Astrocyte of the cerebellum (primary cell): ENCODE measurements around the gene CDKAL1.

ENCODE experiments used
- DNase-seq: peaks from one replicate; pipeline ENCODE4 v3.0.0-alpha.2; 2011; ENCODE audit warnings: low read depth
- H3K4me3 ChIP-seq: 2 replicates; pipeline ENCODE4 v1.5.1; 2011; ENCODE audit warnings: mild to moderate bottlenecking, low read depth, low read length, moderate library complexity
- in situ Hi-C: cut with HindIII; loops from 2 replicates; pipeline ENCODE4 v1.10.0; 2017; ENCODE audit warnings: low sequenced_read_pairs
- TF ChIP-seq, protein P1 (sequence below): IDR thresholded peaks from 2 replicates; pipeline ENCODE4 v1.5.1; 2012; ENCODE audit warnings: low read length, low read depth, moderate library complexity, mild to moderate bottlenecking; ENCODE audit errors: missing control alignments

Gene CDKAL1

DNA sequence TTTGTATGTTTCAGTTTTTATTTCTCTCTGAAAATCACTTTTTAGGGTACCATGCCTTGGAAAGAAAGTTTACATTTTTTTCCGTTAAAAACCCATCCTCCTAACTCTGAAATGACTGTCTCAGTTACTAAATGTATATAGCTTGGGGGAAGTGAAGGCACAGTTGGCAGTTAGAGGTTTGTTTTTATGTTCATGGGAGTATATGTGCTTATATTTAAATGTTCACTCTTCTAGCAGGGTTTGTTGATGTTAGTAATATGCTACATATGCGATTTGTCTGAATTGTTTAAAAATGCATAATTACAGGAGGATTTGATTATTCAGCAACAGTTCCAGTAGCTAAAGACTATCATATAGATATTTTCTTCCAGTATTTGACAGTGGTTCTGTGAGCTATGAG lies 31.1 kb downstream of the CDKAL1 start:
- H3K4me3 ChIP-seq, result no peak overlapping the region
- no peak for DNase-seq
- TF ChIP-seq, protein P1, sequence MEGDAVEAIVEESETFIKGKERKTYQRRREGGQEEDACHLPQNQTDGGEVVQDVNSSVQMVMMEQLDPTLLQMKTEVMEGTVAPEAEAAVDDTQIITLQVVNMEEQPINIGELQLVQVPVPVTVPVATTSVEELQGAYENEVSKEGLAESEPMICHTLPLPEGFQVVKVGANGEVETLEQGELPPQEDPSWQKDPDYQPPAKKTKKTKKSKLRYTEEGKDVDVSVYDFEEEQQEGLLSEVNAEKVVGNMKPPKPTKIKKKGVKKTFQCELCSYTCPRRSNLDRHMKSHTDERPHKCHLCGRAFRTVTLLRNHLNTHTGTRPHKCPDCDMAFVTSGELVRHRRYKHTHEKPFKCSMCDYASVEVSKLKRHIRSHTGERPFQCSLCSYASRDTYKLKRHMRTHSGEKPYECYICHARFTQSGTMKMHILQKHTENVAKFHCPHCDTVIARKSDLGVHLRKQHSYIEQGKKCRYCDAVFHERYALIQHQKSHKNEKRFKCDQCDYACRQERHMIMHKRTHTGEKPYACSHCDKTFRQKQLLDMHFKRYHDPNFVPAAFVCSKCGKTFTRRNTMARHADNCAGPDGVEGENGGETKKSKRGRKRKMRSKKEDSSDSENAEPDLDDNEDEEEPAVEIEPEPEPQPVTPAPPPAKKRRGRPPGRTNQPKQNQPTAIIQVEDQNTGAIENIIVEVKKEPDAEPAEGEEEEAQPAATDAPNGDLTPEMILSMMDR, result no peak
- in situ Hi-C loops, result no loop called here

DNA sequence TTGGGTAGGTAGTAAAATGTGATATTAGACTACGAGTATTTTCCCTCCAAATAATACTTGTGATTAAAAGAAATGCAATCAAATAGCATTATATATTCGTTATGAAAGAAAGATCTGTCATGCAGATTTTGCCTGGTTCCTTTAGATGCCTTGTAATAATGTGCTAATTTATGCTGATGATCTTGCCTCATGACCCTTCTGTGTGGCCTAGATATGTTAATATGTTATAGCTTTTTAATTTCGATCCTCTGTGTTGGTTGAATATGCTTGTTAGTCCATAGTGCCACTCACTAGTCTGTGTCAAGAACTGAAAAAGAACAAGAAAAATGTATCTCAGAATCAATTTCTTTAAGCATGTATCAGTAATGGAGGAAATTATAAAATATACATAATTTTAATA lies 31.9 kb downstream of the CDKAL1 start:
- in situ Hi-C loops, result no loop called here
- no peak overlapping the region for H3K4me3 ChIP-seq
- TF ChIP-seq, protein P1, result no peak
- no peak for DNase-seq

DNA sequence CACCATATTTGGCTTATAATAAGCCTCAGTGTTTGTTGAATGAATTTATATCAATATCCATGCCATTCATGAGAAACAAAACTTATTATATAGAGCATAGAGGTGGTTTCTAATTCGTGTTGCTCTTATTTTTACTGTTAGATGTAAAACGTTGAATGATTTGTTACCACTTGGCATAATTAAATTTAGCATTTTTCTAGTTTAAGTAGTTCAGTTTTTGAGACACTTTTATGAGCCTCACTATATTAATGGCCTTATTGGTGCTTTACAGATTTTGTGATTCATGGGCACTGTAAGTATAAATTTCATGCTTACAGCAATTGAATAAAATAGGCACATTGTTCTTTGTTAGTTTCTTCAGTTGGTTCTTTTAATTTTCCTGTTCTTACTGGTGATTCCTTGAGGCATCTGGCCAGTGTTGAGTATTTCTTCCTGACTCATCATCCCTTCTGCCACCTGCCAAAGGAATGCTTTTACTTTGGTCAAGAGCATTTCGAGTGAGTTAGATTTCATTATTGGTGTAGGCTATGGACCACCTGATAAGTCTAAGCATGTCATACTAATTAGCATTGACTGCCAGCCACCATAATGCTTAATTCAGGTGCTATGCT lies 34.8 kb downstream of the CDKAL1 start:
- no peak overlapping the region for H3K4me3 ChIP-seq
- TF ChIP-seq, protein P1, result no peak
- no peak for DNase-seq
- in situ Hi-C loops, result no loop called here

DNA sequence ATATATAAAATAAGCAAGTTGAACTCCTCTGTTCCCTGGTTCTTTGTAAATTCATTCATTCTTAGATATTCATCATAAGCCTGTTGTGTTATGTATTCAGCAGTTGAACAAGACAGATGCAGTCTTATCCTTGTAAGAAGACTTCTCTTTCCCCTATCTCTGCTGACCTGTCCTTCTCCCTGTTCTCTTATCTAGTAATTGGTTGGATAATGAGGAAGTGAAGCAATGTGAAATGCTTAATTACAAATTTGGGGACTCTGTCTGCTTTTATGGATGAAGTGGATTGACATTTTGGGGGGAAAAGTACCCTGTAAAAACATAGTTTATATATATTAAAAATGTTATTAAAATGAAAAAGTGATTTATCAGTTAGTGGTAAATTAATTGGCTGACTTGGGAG lies 37.0 kb downstream of the CDKAL1 start:
- H3K4me3 ChIP-seq, result no peak overlapping the region
- TF ChIP-seq, protein P1, result no peak
- DNase-seq, result no peak
- in situ Hi-C loops, result no loop called here

DNA sequence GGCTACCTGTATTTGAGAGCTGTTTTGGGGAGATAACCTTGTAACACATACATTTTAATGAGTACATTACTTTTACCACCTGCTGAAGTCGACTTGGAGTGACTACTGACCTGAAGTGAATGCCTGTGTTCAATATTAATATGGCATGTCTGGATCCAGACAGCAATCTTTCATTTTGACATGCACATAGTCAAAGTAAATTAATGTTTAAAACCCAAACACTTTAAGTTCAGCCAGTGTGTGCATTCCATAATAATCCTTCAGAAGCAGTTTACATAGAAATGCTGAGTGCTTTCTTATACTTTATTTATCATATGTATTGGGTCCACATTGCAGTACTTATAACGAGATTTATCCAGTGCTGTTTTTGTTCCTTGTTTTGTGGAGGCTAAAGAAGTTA lies 38.0 kb downstream of the CDKAL1 start:
- in situ Hi-C loops, result no loop called here
- TF ChIP-seq, protein P1, result no peak
- DNase-seq, result no peak
- no peak overlapping the region for H3K4me3 ChIP-seq

DNA sequence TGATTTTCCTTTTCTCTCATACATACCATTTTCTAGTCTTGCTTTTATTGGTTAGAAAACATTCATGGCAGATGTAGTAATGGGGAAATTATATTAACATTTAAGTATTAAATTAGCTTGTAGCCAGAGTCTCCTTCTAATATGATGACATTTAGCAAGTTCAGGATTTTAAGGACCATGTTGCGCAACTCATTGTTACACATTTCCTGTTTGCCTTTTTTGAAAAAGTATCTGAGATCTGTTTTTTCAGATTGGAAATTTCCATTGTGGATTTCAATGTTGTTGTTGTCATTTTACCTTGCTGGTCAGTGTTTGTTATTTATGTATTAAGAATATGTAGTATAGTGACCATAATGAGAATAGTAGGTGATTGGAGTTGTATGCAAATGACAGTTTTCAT lies 38.7 kb downstream of the CDKAL1 start:
- TF ChIP-seq, protein P1, result no peak
- in situ Hi-C loops, result no loop called here
- no peak overlapping the region for H3K4me3 ChIP-seq
- no peak for DNase-seq
